DMS53 treated with DMSO at 0.1 percent for 48 hours (cell line): ENCODE measurements around the gene AKTIP.
"Not testable (repeated sequence)": the region's sequence is repeated elsewhere in the genome, so short reads cannot be mapped to it uniquely, and the experiment has no call there.

ENCODE experiments used
- DNase-seq: peaks from one replicate; lab custom pipeline; 2025; ENCODE audit not compliant: unreplicated experiment; lab: John Stamatoyannopoulos, UW

Gene AKTIP

DNA sequence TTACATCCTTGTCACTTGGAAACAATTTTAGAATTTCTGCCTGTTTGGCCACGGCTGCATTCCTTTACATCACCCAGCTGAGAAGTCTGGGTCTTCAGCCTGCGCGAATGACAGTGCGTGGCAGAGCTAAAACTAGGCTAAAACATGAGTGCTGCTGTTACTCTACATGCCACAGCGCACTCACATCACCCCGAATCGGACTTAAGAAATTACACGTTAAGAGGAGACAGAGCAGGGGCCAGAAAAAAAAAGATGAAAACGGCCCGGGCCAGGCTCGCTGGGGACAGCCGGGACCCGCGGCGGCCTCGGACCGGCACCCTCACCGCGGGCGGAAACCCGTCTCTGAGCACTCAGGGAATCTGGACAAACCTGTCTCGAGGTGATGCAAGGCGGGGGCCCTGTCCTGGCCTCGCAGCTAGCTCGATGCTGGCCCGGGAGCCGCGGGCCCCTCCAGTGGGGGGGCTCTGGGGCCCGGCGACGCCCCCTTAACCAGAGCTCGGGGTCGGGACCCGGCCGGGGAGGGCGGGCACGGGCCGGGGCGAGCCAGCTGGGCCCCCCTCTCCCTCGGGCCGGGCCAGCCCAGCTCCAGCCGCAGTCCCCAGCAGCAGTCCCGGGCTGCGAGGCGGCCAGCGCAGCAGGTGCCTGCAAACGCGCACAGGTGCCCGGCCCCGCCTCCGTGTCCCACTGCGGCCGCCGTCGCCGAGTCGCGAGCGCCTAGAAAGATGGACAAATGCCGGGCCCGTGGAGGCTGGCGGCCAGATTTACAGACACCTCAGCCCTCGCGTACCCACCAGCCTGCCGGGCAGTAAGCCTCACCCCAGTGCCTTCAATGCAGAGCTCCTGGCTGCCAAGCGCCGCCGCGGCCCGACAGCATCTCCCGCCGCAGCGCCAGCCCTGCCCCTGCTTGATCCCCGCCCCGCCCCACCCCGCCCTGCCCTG, at the start of gene AKTIP:
TSS of gene AKTIP (minus strand) at position 879 of the 939 bp plus-strand sequence. CDS start 2,950 bp downstream, outside the sequence.
- peak; percentile 75 for DNase-seq

DNA sequence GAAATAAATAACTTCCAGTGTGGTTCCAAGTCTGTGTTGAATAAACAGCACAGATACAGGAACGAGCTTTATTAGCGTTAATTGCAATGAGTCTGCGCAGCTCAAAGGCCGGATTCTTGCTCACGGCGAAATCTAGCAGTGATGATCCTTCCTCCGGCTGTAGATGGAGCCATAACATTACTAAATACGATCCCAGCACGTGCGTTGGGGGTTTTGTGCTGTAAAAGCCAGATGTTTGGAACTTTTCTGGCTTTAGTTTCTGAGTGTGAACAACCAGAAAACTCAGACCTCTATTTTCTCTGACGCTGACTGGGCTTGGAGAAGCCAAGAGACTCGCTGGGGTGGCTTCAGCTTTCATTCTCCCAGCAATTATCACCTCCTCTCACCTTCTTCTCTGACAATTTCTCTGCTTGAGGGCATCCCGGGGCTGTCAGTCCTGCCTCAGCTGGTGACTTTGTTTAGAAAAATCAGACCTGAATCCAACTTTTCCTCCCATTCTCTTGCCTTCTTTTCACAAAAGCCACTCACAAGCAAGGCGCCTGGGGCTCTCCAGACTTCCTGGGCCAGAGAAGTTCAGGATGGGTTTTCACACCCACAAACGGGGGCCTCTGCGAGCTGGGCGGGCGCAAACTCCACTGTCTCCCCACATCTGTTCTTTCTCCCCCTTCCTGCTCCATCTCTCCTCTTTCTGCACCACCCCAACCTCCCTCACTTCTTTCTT, 47.1 kb upstream of the AKTIP start:
- DNase-seq = peak; percentile 75

DNA sequence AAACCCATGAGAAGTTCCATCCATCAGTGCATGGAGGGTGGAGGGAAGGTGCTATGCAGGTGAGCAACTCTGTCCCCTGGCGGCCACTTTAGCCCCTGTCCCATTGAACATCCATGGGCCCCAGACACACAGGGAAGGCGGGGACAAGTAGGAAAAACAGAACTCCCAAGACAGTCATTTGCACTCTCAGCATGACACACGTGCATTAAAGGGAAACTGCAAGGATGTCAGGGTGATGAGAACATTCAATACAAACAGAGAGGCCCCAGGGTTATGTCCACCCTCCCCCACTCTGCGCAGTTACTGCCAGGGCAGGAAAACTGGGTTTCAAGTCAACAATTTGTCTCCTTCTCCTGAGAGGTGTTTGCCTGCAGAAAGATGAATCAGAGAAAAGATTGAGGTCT, 44.0 kb upstream of the AKTIP start:
- DNase-seq = peak; percentile 22

DNA sequence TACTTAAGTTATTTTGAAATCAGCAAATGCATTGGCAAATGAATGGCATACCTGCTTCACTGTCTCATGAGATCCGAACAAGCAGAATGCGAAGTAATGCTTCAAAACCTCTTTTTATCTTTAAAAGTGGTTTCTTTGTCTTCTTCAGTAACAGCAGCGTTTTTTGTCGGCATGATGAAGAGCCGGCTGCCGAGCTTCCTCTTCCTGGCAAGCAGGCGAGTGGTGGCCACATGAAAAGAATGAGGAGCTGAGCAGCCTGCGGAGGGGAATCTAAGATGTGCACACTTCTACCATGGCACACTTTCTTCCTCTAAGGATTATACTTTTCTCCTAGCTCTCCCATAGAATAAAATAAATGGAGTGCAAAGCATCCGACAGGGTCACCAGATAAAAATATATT, 42.4 kb upstream of the AKTIP start:
- no peak for DNase-seq

DNA sequence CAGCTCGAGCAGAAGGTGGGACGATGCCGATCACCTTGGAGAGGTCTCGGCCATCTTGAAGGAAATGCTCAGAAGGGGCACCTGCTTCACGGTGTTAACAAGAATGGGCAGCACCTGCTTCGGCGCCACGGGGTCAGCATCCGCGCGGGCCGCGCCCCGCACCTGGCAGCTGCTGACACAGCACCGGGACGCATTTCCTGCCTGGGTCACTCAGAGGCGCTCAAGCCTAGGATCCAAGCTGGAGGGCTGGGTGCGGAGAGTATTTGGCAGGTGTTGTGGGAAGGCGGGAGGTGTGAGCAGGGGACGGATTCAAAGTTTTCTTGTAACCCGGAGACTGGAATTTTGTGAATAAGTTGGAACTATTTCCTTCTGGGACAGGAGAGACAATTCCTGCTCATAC, 39.3 kb upstream of the AKTIP start:
- peak; percentile 9 for DNase-seq

DNA sequence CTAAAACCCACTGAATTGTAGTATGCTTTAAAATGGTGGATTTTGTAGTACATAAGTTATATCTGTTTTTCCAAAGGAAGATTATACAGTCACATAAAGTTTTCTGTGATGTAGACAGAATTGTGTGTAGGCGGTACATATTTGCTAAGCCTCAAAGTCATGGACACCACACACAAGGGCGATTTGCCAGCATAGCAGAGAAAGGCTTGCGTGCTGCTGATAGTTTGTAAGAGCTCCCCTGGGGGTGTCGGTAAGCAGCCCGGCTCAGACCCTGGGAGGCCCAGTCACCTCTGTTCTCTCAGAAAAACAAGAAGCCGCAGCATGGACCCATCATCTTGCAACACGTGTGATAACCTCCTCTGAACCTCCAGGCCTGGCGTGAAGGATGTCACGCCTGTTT, 38.3 kb upstream of the AKTIP start:
- no peak for DNase-seq

DNA sequence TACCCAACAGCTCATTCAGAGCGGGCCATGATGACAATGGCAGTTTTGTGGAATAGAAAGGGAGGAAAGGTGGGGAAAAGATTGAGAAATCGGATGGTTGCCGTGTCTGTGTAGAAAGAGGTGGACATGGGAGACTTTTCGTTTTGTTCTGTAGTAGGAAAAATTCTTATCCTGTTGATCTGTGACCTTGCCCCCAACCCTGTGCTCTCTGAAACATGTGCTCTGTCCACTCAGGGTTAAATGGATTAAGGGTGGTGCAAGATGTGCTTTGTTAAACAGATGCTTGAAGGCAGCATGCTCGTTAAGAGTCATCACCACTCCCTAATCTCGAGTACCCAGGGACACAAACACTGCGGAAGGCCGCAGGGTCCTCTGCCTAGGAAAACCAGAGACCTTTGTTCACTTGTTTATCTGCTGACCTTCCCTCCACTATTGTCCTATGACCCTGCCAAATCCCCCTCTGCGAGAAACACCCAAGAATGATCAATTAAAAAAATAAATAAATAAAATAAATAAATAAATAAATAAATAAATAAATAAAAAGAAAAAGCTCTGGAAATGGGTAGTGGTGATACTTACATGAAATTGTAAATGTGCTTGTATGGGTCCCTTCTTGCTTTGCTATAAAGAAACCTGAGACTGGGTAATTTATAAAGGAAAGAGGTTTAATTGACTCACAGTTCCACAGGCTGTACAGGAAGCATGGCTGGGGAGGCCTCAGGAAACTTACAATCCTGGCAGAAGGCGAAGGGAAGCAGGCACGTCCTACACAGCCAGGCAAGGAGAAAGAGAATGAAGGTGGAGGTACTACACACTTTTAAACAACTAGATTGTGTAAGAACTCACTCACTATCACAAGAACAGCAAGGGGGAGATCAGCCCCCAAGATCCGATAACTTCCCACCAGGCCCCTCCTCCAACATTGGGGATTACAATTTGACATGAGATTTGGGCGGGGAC, 37.0 kb upstream of the AKTIP start:
- DNase-seq = not testable (repeated sequence)

DNA sequence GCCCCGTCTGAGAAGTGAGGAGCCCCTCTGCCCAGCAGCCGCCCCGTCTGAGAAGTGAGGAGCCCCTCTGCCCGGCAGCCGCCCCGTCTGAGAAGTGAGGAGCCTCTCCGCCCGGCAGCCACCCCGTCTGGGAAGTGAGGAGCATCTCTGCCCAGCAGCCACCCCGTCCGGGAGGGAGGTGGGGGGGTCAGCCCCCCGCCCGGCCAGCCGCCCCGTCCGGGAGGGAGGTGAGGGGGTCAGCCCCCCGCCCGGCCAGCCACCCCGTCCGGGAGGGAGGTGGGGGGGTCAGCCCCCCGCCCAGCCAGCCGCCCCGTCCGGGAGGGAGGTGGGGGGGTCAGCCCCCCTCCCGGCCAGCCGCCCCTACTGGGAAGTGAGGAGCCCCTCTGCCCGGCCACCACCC, 36.3 kb upstream of the AKTIP start:
- not testable (repeated sequence) for DNase-seq

DNA sequence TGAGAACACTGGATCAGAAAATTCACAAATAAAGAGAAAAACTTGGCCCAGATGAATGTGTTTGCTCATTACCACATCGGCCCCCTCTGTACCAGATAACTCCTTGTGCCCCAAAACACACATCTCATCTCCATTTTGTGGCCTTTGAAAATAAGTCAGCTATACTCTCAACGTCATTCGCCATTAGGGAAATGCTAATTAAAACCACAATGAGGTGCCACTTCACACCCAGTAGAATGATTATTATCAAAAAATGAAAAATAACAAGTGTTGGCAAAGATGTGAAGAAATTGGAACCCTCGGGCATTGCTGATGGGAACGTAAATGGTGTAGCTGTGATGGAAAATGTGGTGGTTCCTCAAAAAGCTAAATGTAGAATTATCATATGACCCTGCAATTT, 34.6 kb upstream of the AKTIP start:
- DNase-seq = no peak

DNA sequence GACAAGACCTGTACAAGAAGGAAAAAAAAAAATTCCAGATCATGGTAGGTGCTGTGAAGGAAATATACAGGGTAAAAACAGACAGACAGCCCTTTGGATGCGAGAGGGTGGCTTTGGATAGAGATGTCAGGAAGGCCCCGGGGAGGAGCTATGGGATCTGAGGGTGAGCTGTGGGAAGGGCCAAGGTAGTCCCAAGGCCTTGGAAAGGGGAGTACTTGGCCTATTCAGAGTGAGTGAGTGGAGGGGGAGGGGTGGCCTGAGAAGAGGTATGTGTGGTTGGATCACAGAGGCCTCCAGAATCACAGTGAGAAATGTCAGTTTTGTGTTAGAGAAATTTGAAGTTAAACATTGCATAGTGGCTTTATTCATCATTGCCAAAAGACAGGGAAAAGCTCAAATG, 31.2 kb upstream of the AKTIP start:
- no peak for DNase-seq

DNA sequence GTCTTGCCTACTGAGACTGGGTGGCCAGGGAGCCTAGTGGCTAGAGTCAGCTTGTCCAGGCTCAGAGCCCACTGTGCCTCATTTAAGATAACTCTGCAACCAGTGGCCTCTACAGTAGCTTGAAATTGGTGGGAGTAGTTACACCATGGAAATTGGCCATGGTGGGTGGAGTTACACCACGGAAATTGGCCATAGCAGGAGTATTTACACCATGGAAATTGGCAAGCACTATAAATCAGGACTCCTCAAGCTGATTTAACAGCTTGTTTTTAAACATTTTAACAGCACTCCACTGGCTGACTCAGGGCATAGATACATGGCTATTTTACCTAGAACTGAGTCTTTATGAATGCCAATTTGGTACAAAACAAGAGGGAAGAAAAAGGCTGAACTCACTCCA, 27.7 kb upstream of the AKTIP start:
- DNase-seq = no peak

DNA sequence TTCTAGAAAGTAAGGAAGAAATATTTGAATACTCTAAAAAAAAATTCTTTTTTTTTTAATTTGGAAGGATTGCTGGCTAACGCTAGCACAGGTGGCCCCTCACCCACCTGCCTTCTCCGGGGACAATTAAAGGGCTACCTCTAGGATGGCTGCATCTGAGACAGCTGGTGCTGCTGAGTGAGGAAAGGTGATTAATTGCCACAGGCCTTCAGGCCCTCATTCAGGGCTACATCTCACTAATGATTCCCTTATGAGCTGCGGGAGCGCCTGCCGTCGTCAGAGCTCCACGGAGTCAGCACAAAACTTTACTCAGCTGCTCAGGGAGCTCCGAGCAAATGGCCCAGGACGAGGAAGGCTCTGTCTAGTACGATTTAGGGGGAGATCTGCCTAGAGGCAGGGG, 27.0 kb upstream of the AKTIP start:
- no peak for DNase-seq

DNA sequence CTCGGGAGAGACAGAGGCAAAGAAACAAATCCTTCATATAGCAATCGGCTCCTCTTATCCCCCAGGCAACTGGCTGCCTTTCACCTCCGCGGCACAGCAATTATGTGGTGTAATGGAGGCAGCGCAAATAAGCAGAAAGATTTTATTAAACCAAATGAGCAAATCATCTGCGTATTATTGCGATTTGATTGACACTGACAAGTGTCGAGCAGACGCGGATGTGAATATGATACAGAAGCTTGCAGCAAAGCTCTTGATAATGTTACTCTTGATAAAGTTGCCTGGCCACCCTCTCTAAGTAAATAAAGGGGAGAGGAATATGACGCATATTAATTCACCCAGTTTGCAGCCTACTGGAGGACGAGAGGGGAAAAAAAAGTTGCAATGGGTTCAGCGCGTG, 26.5 kb upstream of the AKTIP start:
- DNase-seq = peak; percentile 56

DNA sequence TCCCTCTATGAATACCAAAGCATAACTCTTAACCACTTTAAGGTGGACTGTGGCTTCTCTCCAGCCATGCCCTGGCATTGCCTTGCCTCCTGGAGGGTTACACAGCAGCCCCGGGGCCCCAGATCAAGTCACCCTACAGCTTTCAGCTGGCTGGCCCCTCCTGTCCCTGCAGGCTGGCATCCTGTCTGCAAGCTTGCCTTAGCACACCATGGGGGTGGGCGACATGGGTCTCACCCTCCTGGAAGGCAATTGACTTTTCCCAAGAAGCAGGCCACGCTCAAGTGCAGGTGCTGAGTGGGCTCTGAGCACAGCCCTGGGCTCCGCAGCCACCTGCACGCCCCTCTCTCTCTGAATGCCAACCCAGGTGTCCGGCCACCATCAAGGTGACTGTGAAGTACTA, 25.8 kb upstream of the AKTIP start:
- DNase-seq = no peak

DNA sequence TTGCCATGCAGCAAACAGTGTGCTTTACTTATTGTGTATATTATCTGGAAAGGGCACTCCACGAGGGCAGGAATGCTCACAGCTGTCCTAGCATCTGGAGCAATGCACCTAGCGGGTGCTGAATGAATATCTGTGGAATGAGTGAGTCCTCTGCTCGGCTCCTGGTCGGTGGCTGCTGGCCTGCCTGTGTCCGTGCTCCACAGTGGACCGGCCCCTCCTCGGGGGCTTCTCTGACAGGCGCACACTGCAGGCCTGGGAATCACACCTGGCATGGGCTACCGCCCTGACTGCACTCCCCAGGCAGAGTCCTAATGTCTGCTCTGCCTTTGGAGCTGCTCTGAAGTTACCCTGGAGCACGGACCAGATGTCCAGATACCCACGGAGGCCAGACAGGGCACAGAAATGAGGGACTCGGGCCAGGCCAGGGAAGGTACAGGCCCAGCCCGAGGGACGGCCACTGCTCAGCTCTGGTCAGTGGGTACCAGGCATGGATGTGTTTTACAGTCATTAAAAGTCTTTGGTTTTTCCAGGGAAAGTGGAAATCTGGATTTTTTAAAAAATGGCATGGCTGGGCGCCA, 21.1 kb upstream of the AKTIP start:
- no peak for DNase-seq

DNA sequence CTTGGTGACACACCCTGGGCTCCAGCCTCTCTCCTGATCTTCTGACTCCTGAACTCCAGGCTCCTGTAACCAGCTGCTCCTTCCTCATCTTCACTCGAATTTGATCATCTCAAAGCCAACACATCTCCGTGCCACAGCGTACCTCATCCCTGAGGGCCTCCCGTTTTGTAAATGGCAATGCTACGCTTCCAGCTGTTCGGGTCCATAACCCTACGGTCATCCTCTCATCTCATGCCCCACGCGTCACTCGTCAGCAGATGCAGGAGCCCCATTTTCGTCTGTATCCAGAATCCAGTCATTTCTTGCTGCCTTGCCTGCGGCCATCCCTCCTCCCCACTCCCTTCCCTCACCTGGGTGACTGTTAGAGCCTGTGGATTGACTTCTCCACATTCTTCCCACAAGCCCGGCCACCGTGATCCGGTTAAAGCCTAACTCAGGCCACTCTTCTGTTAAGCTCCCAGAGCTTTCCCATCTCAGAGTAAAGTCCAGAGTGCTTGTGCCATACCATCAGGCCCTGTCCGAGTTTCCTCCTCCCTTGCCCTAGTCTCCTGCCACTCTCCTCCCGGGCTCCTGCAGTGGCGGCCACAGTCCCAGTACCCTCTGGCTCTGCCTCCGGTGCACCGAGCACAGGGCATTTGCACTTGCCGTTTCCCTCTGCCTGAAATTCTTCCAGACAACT, 20.3 kb upstream of the AKTIP start:
- no peak for DNase-seq

DNA sequence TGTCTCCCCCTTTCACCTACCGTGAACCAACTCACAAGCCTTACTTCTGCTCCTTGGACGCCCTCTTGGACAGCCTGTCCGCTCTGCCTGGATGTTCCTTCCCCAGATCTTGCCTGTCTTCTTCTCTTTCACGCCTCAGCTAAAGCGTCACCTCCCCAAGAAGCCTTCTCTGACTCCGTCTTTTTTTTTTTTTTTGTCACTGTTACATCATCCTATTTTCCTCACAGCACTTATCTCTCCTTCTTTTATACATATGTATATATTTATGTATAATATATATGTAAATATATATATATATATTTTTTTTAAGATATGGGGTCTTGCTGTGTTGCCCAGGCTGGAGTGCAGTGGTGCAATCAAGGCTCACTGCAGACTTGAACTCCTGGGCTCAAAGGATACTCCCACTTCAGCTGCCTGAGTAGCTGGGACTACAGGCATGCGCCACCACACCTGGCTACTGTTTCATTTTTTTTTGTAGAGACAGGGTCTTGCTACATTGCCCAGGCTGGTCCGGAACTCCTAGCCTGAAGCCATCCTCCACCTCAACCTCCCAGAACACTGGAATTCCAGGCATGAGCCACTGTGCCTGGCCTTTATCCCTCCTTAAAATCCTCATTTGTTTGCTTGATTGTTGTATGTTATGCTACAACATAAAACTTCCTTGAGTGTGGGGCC, 16.5 kb upstream of the AKTIP start:
- no peak for DNase-seq

DNA sequence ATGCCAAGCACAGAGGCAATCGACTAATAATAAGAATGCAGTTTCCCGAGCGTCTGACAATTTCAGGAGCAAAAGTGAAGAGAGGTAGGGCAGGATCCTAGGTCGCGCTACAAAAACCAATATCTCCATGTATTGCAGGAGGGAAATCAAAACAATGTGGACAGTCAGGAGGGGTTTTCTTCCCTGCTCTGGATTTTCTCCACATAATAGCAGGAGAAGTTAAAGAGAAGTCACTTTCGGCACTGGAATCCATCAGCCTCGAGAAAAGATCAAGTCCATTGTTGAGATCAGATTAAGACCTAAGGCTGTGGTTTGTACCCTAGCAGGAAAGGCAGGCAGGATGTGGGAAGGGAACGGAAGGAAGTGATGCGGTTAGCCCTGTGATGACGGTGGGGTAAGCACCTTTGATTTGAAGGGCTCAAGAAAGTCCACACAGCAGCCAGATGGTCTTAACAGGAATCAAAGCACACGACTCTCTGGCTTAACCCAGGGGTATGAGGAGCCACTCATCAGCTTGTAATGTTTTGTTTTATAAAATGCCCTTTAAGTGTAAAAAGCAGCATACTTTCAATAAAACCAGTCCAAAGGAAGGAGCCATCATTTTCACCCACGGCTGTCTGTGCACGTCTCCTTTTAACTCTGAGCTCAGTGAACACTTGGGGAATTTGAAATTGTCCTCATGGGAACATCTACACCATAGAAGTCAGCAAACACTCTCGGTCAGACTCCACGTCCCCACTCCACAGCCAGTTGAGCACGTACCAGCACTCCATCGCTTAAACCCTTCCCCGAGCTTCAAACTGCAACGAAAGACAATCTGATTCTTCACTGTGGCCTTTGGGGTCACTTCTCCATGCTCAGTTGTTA, 15.8 kb upstream of the AKTIP start:
- no peak for DNase-seq

DNA sequence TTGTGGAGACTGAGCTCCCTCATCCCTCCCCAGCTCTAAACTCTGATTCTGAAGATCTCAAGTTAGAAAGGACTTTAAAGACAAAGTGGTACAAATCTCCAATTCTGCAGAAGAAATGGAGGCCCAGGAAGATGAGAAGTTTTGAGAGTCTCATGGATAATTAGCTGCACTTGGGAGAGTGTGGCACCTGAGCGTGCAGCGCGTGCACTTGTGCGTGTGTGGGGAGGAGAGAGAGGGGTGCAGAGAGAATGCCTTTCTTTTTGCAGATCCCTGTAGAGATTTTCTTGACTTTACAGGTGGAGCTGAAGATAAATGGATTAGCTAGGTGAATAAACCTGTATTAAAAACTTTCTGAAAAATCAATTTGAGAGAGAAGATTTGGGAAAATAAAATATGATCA, 14.8 kb upstream of the AKTIP start:
- no peak for DNase-seq
